ENCODE measurements around the gene MZB1. TPM values are rescaled to one million over a fixed set of nuclear protein-coding genes. Genes with fewer than 3 reads are reported as not detected.
A peak's percentile ranks its signal among the peaks of the same experiment; 100 is the strongest.

The MZB1 gene
- total RNA-seq: 1 to 10 TPM; 1.8 TPM
- 10 to 100 TPM in 1 of 2 donors, 1 to 10 TPM in 1; 1.8 to 23.7 TPM for polyA plus RNA-seq

- peak within 1 kb of the TSS in 1 of 2 donors; percentile 25 for H3K27ac ChIP-seq (ENCODE audit: low read depth in 1 of 2, low read length in 2 of 2)
- DNase-seq (ENCODE audit: low spot score): no peak
- peaks cover 0 to 3% (median 0%) of the 10 kb centered on the region in 4 donors for H3K27me3 ChIP-seq (ENCODE audit: control insufficient read depth in 4 of 4, insufficient read depth in 4 of 4, low read length in 3 of 4)
- H3K4me1 ChIP-seq (ENCODE audit: control insufficient read depth in 4 of 4, insufficient read depth in 4 of 4, low read length in 3 of 4): peaks cover 16 to 30% (median 25%) of the 10 kb centered on the region in 4 donors
- WGBS: 68% methylated on average over 11 of the region's 11 CpGs
- H3K36me3 ChIP-seq (ENCODE audit: control insufficient read depth in 4 of 4, insufficient read depth in 3 of 4, low read depth in 1 of 4, low read length in 3 of 4): no peaks in the 10 kb centered on the region
- no peak within 1 kb of the TSS for H3K4me3 ChIP-seq (ENCODE audit: low read depth in 1 of 3, low read length in 3 of 3)
- H3K9me3 ChIP-seq (ENCODE audit: control insufficient read depth in 4 of 4, low read length in 3 of 4): no peaks in the 10 kb centered on the region
- H3K9ac ChIP-seq (ENCODE audit: low read depth in 1 of 2, low read length in 2 of 2): no peak within 1 kb of the TSS
- TF ChIP-seq CTCF (IDR thresholded peaks at IDR 0.05; ENCODE audit: low read depth, low read length, missing input control): no peak
Measured at GRCh38 chr5:139389701-139390638, at the start of gene MZB1. Gene MZB1, minus strand, starts transcription at chr5:139389913. Its CDS starts 57 bp downstream, at chr5:139389856.

- DNase-seq (ENCODE audit: low spot score): peak; percentile 90
- Histone ChIP-seq H3K36me3 (ENCODE audit: control insufficient read depth in 4 of 4, insufficient read depth in 3 of 4, low read depth in 1 of 4, low read length in 3 of 4) (no peaks in the 10 kb centered on the region), H3K9ac (ENCODE audit: low read depth in 1 of 2, low read length in 2 of 2) (peak within 1 kb of the TSS; percentile 39 to 82), H3K27me3 (ENCODE audit: control insufficient read depth in 4 of 4, insufficient read depth in 4 of 4, low read length in 3 of 4) (no peaks in the 10 kb centered on the region), H3K27ac (ENCODE audit: low read depth in 1 of 2, low read length in 2 of 2) (peak within 1 kb of the TSS; percentile 68 to 81), H3K9me3 (ENCODE audit: control insufficient read depth in 4 of 4, low read length in 3 of 4) (no peaks in the 10 kb centered on the region), H3K4me1 (ENCODE audit: control insufficient read depth in 4 of 4, insufficient read depth in 4 of 4, low read length in 3 of 4) (peaks cover 0 to 11% (median 2%) of the 10 kb centered on the region in 4 donors), H3K4me3 (ENCODE audit: low read depth in 1 of 3, low read length in 3 of 3) (peak within 1 kb of the TSS; percentile 72 to 90 (median 86))
- TF ChIP-seq TAF1 (conservative IDR thresholded peaks at IDR 0.05) (no peak), HNF4A (conservative IDR thresholded peaks at IDR 0.05) (no peak), JUND (IDR thresholded peaks at IDR 0.05) (no peak), YY1 (IDR thresholded peaks at IDR 0.05) (peak; percentile 30), CTCF (IDR thresholded peaks at IDR 0.05; ENCODE audit: low read depth, low read length, missing input control) (no peak), RXRA (IDR thresholded peaks at IDR 0.05) (no peak), NR2F2 (IDR thresholded peaks at IDR 0.05) (peak; percentile 38), SP1 (IDR thresholded peaks at IDR 0.05) (no peak), RAD21 (IDR thresholded peaks at IDR 0.05) (peak in 1 of 2 donors; percentile 26), MAX (IDR thresholded peaks at IDR 0.05) (peak; percentile 18)
- 5% methylated on average over 49 of the region's 49 CpGs for WGBS
Measured at GRCh38 chr5:139439013-139439903, 49.5 kb upstream of the MZB1 start, which contains the start of gene DNAJC18. Gene DNAJC18, minus strand, starts transcription at chr5:139439525. Its CDS starts 80 bp downstream, at chr5:139439445.
